Activated CD4-positive, CD25-positive, alpha-beta regulatory T cell treated with anti-CD3 and anti-CD28 coated beads, Interleukin-2, amount 50 U/mL, for 24 hours (primary cell): ENCODE measurements around the gene RARS2.
"Not testable (repeated sequence)": the region's sequence is repeated elsewhere in the genome, so short reads cannot be mapped to it uniquely, and the experiment has no call there.

Experiments
- ATAC-seq, 2 donors: fragments of 150-1000 bp; cut with Tn5 transposase; one replicate each; pipeline ENCODE4 v1.10.0; 2021; ENCODE audit warnings: mild to moderate bottlenecking in 1 of 2, moderate library complexity in 1 of 2

The RARS2 gene

GRCh38 chr6:87589693-87590416 lies at the start of gene RARS2, which contains the start of gene ORC3:
Gene RARS2 (minus strand): TSS chr6:87589987. CDS start chr6:87589957, 30 bp downstream.
Gene ORC3 (plus strand): TSS chr6:87590135. CDS start chr6:87590169, 34 bp downstream.
- ATAC-seq = peak; percentile 100

GRCh38 chr6:87639373-87639772 lies 49.6 kb upstream of the RARS2 start:
- ATAC-seq = no peak

GRCh38 chr6:87637106-87637505 lies 47.3 kb upstream of the RARS2 start:
- ATAC-seq = no peak

- ATAC-seq = no peak
Measured at GRCh38 chr6:87636315-87636714, 46.5 kb upstream of the RARS2 start.

GRCh38 chr6:87633851-87634250 lies 44.1 kb upstream of the RARS2 start:
- ATAC-seq = no peak

GRCh38 chr6:87630746-87631145 lies 41.0 kb upstream of the RARS2 start:
- no peak for ATAC-seq

- no peak for ATAC-seq
Measured at GRCh38 chr6:87628881-87629280, 39.1 kb upstream of the RARS2 start.

GRCh38 chr6:87628424-87628823 lies 38.6 kb upstream of the RARS2 start:
- no peak for ATAC-seq

- ATAC-seq = no peak
Measured at GRCh38 chr6:87623248-87623647, 33.5 kb upstream of the RARS2 start.

GRCh38 chr6:87618531-87618930 lies 28.7 kb upstream of the RARS2 start:
- ATAC-seq = no peak

- no peak for ATAC-seq
Measured at GRCh38 chr6:87617405-87617804, 27.6 kb upstream of the RARS2 start.

GRCh38 chr6:87613018-87613417 lies 23.2 kb upstream of the RARS2 start:
- not testable (repeated sequence) for ATAC-seq

- no peak for ATAC-seq
Measured at GRCh38 chr6:87608802-87609201, 19.0 kb upstream of the RARS2 start.

GRCh38 chr6:87606199-87606598 lies 16.4 kb upstream of the RARS2 start:
- ATAC-seq = no peak

GRCh38 chr6:87600576-87600975 lies 10.8 kb upstream of the RARS2 start:
- ATAC-seq = no peak

GRCh38 chr6:87590990-87591389 lies 1.2 kb upstream of the RARS2 start:
- no peak for ATAC-seq

GRCh38 chr6:87590417-87590880 lies 662 bp upstream of the RARS2 start:
- ATAC-seq = no peak

- ATAC-seq = no peak
Measured at GRCh38 chr6:87588756-87589407, 905 bp downstream of the RARS2 start.

- no peak for ATAC-seq
Measured at GRCh38 chr6:87586371-87587077, 3.3 kb downstream of the RARS2 start.

- ATAC-seq = no peak
Measured at GRCh38 chr6:87583822-87584221, 6.0 kb downstream of the RARS2 start.

- no peak for ATAC-seq
Measured at GRCh38 chr6:87575423-87575822, 14.4 kb downstream of the RARS2 start.

GRCh38 chr6:87574237-87574804 lies 15.5 kb downstream of the RARS2 start:
- no peak for ATAC-seq
